CD4-positive, alpha-beta T cell treated with Interferon alpha-2 for 1 hour (primary cell): ENCODE results near the gene TAF4B.
A peak's percentile ranks its signal among the peaks of the same experiment; 100 is the strongest.
"Not testable (repeated sequence)": the region's sequence is repeated elsewhere in the genome, so short reads cannot be mapped to it uniquely, and the experiment has no call there.

Source experiments
- DNase-seq, 2 donors: peaks; one replicate each; pipeline ENCODE4 v3.0.0-alpha.2; 2020 to 2022

Gene TAF4B

GRCh38 chr18:26226229-26227050 is at the start of gene TAF4B:
TSS of gene TAF4B (plus strand) at chr18:26226445. CDS start at chr18:26226934, 489 bp downstream.
- DNase-seq, result peak; percentile 93 to 95

GRCh38 chr18:26181343-26181826 is 44.9 kb upstream of the TAF4B start:
- DNase-seq, result no peak

- no peak for DNase-seq
These were observed 42.7 kb upstream of the TAF4B start for GRCh38 chr18:26183395-26184112.

- peak in 1 of 2 donors; percentile 6 for DNase-seq
These were observed 41.0 kb upstream of the TAF4B start for GRCh38 chr18:26185267-26185666.

- DNase-seq, result peak; percentile 55 to 62
These were observed 35.7 kb upstream of the TAF4B start for GRCh38 chr18:26190506-26190905.

- no peak for DNase-seq
These were observed 34.0 kb upstream of the TAF4B start for GRCh38 chr18:26192233-26192632.

GRCh38 chr18:26196605-26197004 is 29.6 kb upstream of the TAF4B start:
- DNase-seq, result no peak

GRCh38 chr18:26202001-26202400 is 24.2 kb upstream of the TAF4B start:
- DNase-seq, result not testable (repeated sequence)

- DNase-seq, result no peak
These were observed 20.9 kb upstream of the TAF4B start for GRCh38 chr18:26205318-26205717.

- DNase-seq, result no peak
These were observed 19.8 kb upstream of the TAF4B start for GRCh38 chr18:26206488-26206887.

GRCh38 chr18:26207937-26208336 is 18.3 kb upstream of the TAF4B start:
- no peak for DNase-seq

GRCh38 chr18:26208977-26209376 is 17.3 kb upstream of the TAF4B start:
- DNase-seq, result no peak

- DNase-seq, result no peak
These were observed 16.1 kb upstream of the TAF4B start for GRCh38 chr18:26210147-26210546.

- peak; percentile 75 to 81 for DNase-seq
These were observed 10.8 kb upstream of the TAF4B start for GRCh38 chr18:26215247-26215970.

GRCh38 chr18:26225022-26225693 is 1.1 kb upstream of the TAF4B start:
- peak in 1 of 2 donors; percentile 17 for DNase-seq

- DNase-seq, result no peak
These were observed 373 bp upstream of the TAF4B start for GRCh38 chr18:26225915-26226228.

GRCh38 chr18:26227051-26227670 is 916 bp downstream of the TAF4B start:
- no peak for DNase-seq

GRCh38 chr18:26228562-26229260 is 2.5 kb downstream of the TAF4B start:
- no peak for DNase-seq

GRCh38 chr18:26230497-26230896 is 4.3 kb downstream of the TAF4B start:
- DNase-seq, result no peak

- DNase-seq, result no peak
These were observed 7.0 kb downstream of the TAF4B start for GRCh38 chr18:26233208-26233607.

GRCh38 chr18:26237363-26237762 is 11.1 kb downstream of the TAF4B start:
- not testable (repeated sequence) for DNase-seq

- DNase-seq, result not testable (repeated sequence)
These were observed 12.5 kb downstream of the TAF4B start for GRCh38 chr18:26238718-26239117.
